Neuronal stem cell (in vitro differentiated cells): ENCODE data around the gene SPAST.

Source experiments
- DNase-seq: peaks from one replicate; pipeline ENCODE4 v3.0.0-alpha.2; 2013; ENCODE audit warnings: low spot score
- H2AFZ ChIP-seq: one replicate; pipeline ENCODE4 v1.6.1; 2013; ENCODE audit warnings: mild to moderate bottlenecking, low read length, inconsistent platforms
- H2AK5ac ChIP-seq: 2 replicates; pipeline ENCODE4 v1.6.1; 2013; ENCODE audit warnings: low read depth, mild to moderate bottlenecking, inconsistent platforms, low read length, moderate library complexity, mixed read lengths
- H2BK120ac ChIP-seq: 2 replicates; pipeline ENCODE4 v1.6.1; 2013; ENCODE audit warnings: low read depth, mild to moderate bottlenecking, inconsistent platforms, low read length, moderate library complexity, mixed read lengths
- H2BK12ac ChIP-seq: one replicate; pipeline ENCODE4 v1.6.1; 2013; ENCODE audit warnings: low read length, inconsistent platforms
- H2BK15ac ChIP-seq: 2 replicates; pipeline ENCODE4 v1.6.1; 2013; ENCODE audit warnings: mild to moderate bottlenecking, low read length, inconsistent platforms, mixed read lengths
- H2BK5ac ChIP-seq: one replicate; pipeline ENCODE4 v1.6.1; 2013; ENCODE audit warnings: inconsistent platforms, mild to moderate bottlenecking, low read length, moderate library complexity
- H3K14ac ChIP-seq: one replicate; pipeline ENCODE4 v1.6.1; 2013; ENCODE audit warnings: low read length, inconsistent platforms
- H3K18ac ChIP-seq: 2 replicates; pipeline ENCODE4 v1.6.1; 2013; ENCODE audit warnings: low read length, inconsistent platforms
- H3K23ac ChIP-seq: 2 replicates; pipeline ENCODE4 v1.6.1; 2013; ENCODE audit warnings: low read depth, mild to moderate bottlenecking, mixed read lengths, low read length, inconsistent platforms; ENCODE audit not compliant: poor library complexity
- H3K27ac ChIP-seq: replicated peaks from 3 replicates; pipeline ENCODE4 v1.5.1; 2013; ENCODE audit warnings: low read length, inconsistent platforms
- H3K27me3 ChIP-seq, 3 experiments: 2 replicates each; pipeline ENCODE4 v1.6.1; 2013; ENCODE audit warnings: low read length in 3 of 3, mild to moderate bottlenecking in 2 of 3, inconsistent platforms in 1 of 3, low read depth in 1 of 3, mixed read lengths in 1 of 3, moderate library complexity in 1 of 3; ENCODE audit not compliant: control insufficient read depth in 3 of 3, insufficient read depth in 3 of 3
- H3K36me3 ChIP-seq, 2 donors: replicated peaks in 1 of 2; 2 replicates each; pipeline ENCODE4 v1.6.1; 2013; ENCODE audit warnings: low read length in 2 of 2; ENCODE audit not compliant: control insufficient read depth in 2 of 2, insufficient read depth in 2 of 2
- H3K4ac ChIP-seq: 2 replicates; pipeline ENCODE4 v1.6.1; 2013; ENCODE audit warnings: inconsistent platforms, mild to moderate bottlenecking, low read length, moderate library complexity
- H3K4me1 ChIP-seq, 2 donors: 1 replicate in 1 of 2; 2 replicates in 1 of 2; pipeline ENCODE4 v1.6.1; 2013; ENCODE audit warnings: low read length in 2 of 2, low read depth in 1 of 2; ENCODE audit not compliant: control insufficient read depth in 2 of 2, insufficient read depth in 1 of 2
- H3K4me2 ChIP-seq: one replicate; pipeline ENCODE4 v1.6.1; 2013; ENCODE audit warnings: mild to moderate bottlenecking, low read length, inconsistent platforms; ENCODE audit not compliant: insufficient read depth, poor library complexity, severe bottlenecking
- H3K4me3 ChIP-seq, 2 donors: 2 replicates each; pipeline ENCODE4 v1.5.1; 2013; ENCODE audit warnings: low read length in 2 of 2, mild to moderate bottlenecking in 2 of 2, inconsistent platforms in 1 of 2, moderate library complexity in 1 of 2
- H3K79me1 ChIP-seq: one replicate; pipeline ENCODE4 v1.6.1; 2013; ENCODE audit warnings: low read depth, mild to moderate bottlenecking, inconsistent platforms, low read length, moderate library complexity
- H3K9ac ChIP-seq: one replicate; pipeline ENCODE4 v1.6.1; 2013; ENCODE audit warnings: mild to moderate bottlenecking, low read depth, low read length, inconsistent platforms; ENCODE audit not compliant: poor library complexity
- H3K9me3 ChIP-seq, 2 donors: replicated peaks in 1 of 2; 2 replicates each; pipeline versions ENCODE3 to v1.6.1; 2013; ENCODE audit warnings: low read length in 2 of 2, mild to moderate bottlenecking in 2 of 2, inconsistent platforms in 1 of 2, low read depth in 1 of 2, mixed read lengths in 1 of 2, moderate library complexity in 1 of 2; ENCODE audit not compliant: control insufficient read depth in 2 of 2, insufficient read depth in 1 of 2
- H4K8ac ChIP-seq: one replicate; pipeline ENCODE4 v1.6.1; 2013; ENCODE audit warnings: low read depth, mild to moderate bottlenecking, inconsistent platforms, low read length, moderate library complexity
- H4K91ac ChIP-seq: one replicate; pipeline ENCODE4 v1.6.1; 2013; ENCODE audit warnings: low read length, low read depth, mild to moderate bottlenecking, inconsistent platforms; ENCODE audit not compliant: poor library complexity
- WGBS, 2 donors: extraction: QIAGEN DNeasy Blood & Tissue Kit; methylation state at CpG; one replicate each; pipeline ENCODE4 v1.1.7; 2013; ENCODE audit warnings: missing lambda C conversion rate in 2 of 2, mixed read lengths in 1 of 2; ENCODE audit not compliant: insufficient read length in 2 of 2, insufficient replicate concordance in 1 of 2; ENCODE audit errors: extremely low coverage in 2 of 2; 5-methylcytosine and 5-hydroxymethylcytosine counted together

SPAST gene

GRCh38 chr2:32064021-32064601 is 755 bp downstream of the SPAST start:
- Histone ChIP-seq H4K91ac (no peak overlapping the region), H3K27me3 (no peaks in the 10 kb centered on the region), H2BK5ac (peak overlapping the region; percentile 69), H4K8ac (no peak overlapping the region), H2BK12ac (no peak overlapping the region), H3K23ac (peak overlapping the region; percentile 96), H3K14ac (peak overlapping the region; percentile 71), H2AFZ (peak overlapping the region; percentile 95), H3K36me3 (peaks cover 0 to 18% of the 10 kb centered on the region in 2 donors), H3K4me1 (peaks cover 0 to 4% of the 10 kb centered on the region in 2 donors), H3K4me3 (peak overlapping the region; percentile 80 to 99), H3K79me1 (peaks cover 5% of the 10 kb centered on the region), H2AK5ac (no peak overlapping the region), H2BK15ac (peak overlapping the region; percentile 24), H3K9ac (peak overlapping the region; percentile 83), H3K4me2 (peak overlapping the region; percentile 61), H3K4ac (no peak overlapping the region), H3K9me3 (no peaks in the 10 kb centered on the region), H3K27ac (peak overlapping the region; percentile 96), H2BK120ac (no peak overlapping the region), H3K18ac (peak overlapping the region; percentile 91)
- DNase-seq: no peak
- no CpG with 5 or more reads among the region's 40 CpGs for WGBS, 2 donors

GRCh38 chr2:32064713-32065112 is 1.4 kb downstream of the SPAST start:
- no peak overlapping the region for H3K9ac ChIP-seq
- no peak overlapping the region for H3K27ac ChIP-seq
- no CpG with 5 or more reads among the region's 8 CpGs for WGBS, 2 donors

GRCh38 chr2:32067549-32067948 is 4.2 kb downstream of the SPAST start:
- no peak overlapping the region for H4K91ac ChIP-seq
- no peak overlapping the region for H2BK15ac ChIP-seq
- no peak overlapping the region for H3K23ac ChIP-seq
- peaks cover 0 to 2% of the 10 kb centered on the region in 2 donors for H3K4me1 ChIP-seq
- no peak overlapping the region for H2BK12ac ChIP-seq
- H2AFZ ChIP-seq: no peak overlapping the region
- no peak for DNase-seq
- no peak overlapping the region for H2BK5ac ChIP-seq
- no peak overlapping the region for H3K14ac ChIP-seq
- no peak overlapping the region for H4K8ac ChIP-seq
- H3K18ac ChIP-seq: no peak overlapping the region
- H3K27me3 ChIP-seq: no peaks in the 10 kb centered on the region
- H2BK120ac ChIP-seq: no peak overlapping the region
- no CpG with 5 or more reads among the region's 2 CpGs for WGBS, 2 donors
- peaks cover 5% of the 10 kb centered on the region for H3K79me1 ChIP-seq
- no peak overlapping the region for H3K27ac ChIP-seq
- no peak overlapping the region for H2AK5ac ChIP-seq
- H3K4ac ChIP-seq: no peak overlapping the region
- H3K36me3 ChIP-seq: peaks cover 0 to 29% of the 10 kb centered on the region in 2 donors
- H3K4me2 ChIP-seq: no peak overlapping the region
- no peaks in the 10 kb centered on the region for H3K9me3 ChIP-seq
- H3K9ac ChIP-seq: no peak overlapping the region
- no peak overlapping the region for H3K4me3 ChIP-seq

More at GRCh38 chr2:32064713-32065112, 1.4 kb downstream of the SPAST start:
- no peaks in the 10 kb centered on the region for H3K9me3 ChIP-seq
- no peak overlapping the region for H2AFZ ChIP-seq
- H3K4me3 ChIP-seq: peak overlapping the region in 1 of 2 donors; percentile 80
- no peak for DNase-seq
- no peak overlapping the region for H3K14ac ChIP-seq
- no peak overlapping the region for H4K8ac ChIP-seq
- peak overlapping the region; percentile 61 for H3K4me2 ChIP-seq
- peaks cover 5% of the 10 kb centered on the region for H3K79me1 ChIP-seq
- H3K4me1 ChIP-seq: peaks cover 0 to 4% of the 10 kb centered on the region in 2 donors
- no peak overlapping the region for H3K4ac ChIP-seq
- H4K91ac ChIP-seq: no peak overlapping the region
- H2BK5ac ChIP-seq: no peak overlapping the region
- H3K27me3 ChIP-seq: no peaks in the 10 kb centered on the region
- no peak overlapping the region for H2BK12ac ChIP-seq
- no peak overlapping the region for H2AK5ac ChIP-seq
- H3K36me3 ChIP-seq: peaks cover 0 to 18% of the 10 kb centered on the region in 2 donors
- H3K23ac ChIP-seq: no peak overlapping the region
- H2BK120ac ChIP-seq: no peak overlapping the region
- H3K18ac ChIP-seq: no peak overlapping the region
- no peak overlapping the region for H2BK15ac ChIP-seq

GRCh38 chr2:32074134-32074506 is 10.8 kb downstream of the SPAST start:
- Histone ChIP-seq H3K9ac (no peak overlapping the region), H3K4me3 (no peak overlapping the region), H2BK5ac (no peak overlapping the region), H3K27me3 (no peaks in the 10 kb centered on the region), H3K4ac (no peak overlapping the region), H2AK5ac (no peak overlapping the region), H2BK120ac (no peak overlapping the region), H3K79me1 (peaks cover 3% of the 10 kb centered on the region), H3K9me3 (no peaks in the 10 kb centered on the region), H2AFZ (no peak overlapping the region), H3K18ac (no peak overlapping the region), H3K27ac (no peak overlapping the region), H2BK15ac (no peak overlapping the region), H4K91ac (no peak overlapping the region), H3K36me3 (peaks cover 0 to 27% of the 10 kb centered on the region in 2 donors), H2BK12ac (no peak overlapping the region), H4K8ac (no peak overlapping the region), H3K14ac (no peak overlapping the region), H3K4me2 (no peak overlapping the region), H3K4me1 (no peaks in the 10 kb centered on the region), H3K23ac (no peak overlapping the region)
- WGBS, 2 donors: no CpG with 5 or more reads among the region's 2 CpGs
- no peak for DNase-seq
